AG08396 (cell line): Measurements from ENCODE around the gene SRCIN1.

ENCODE experiments used
- DNase-seq: peaks from one replicate; pipeline ENCODE4 v3.0.0; 2012; ENCODE audit warnings: low spot score, mixed read lengths

Gene SRCIN1

GRCh38 chr17:38617967-38618760, 12.4 kb upstream of the SRCIN1 start:
- no peak for DNase-seq

GRCh38 chr17:38617074-38617860, 11.5 kb upstream of the SRCIN1 start:
- DNase-seq, result no peak

- DNase-seq, result no peak
Observed at GRCh38 chr17:38616361-38616760, 10.6 kb upstream of the SRCIN1 start.

- DNase-seq, result no peak
Observed at GRCh38 chr17:38613981-38614779, 8.4 kb upstream of the SRCIN1 start.

GRCh38 chr17:38613525-38613980, 7.8 kb upstream of the SRCIN1 start:
- no peak for DNase-seq

GRCh38 chr17:38611872-38612376, 6.2 kb upstream of the SRCIN1 start:
- no peak for DNase-seq

GRCh38 chr17:38611070-38611786, 5.5 kb upstream of the SRCIN1 start:
- no peak for DNase-seq

GRCh38 chr17:38609280-38610031, 3.7 kb upstream of the SRCIN1 start:
- DNase-seq, result no peak

- DNase-seq, result no peak
Observed at GRCh38 chr17:38608648-38609047, 2.9 kb upstream of the SRCIN1 start.

GRCh38 chr17:38606646-38607611, 1.2 kb upstream of the SRCIN1 start:
- DNase-seq, result no peak

- no peak for DNase-seq
Observed at GRCh38 chr17:38605411-38605840, 326 bp downstream of the SRCIN1 start.

GRCh38 chr17:38604479-38605403, 1.0 kb downstream of the SRCIN1 start:
- no peak for DNase-seq

- DNase-seq, result no peak
Observed at GRCh38 chr17:38603786-38604478, 1.8 kb downstream of the SRCIN1 start.

- DNase-seq, result no peak
Observed at GRCh38 chr17:38602956-38603785, 2.6 kb downstream of the SRCIN1 start.

GRCh38 chr17:38602453-38602852, 3.3 kb downstream of the SRCIN1 start:
- DNase-seq, result no peak

GRCh38 chr17:38601539-38602351, 4.0 kb downstream of the SRCIN1 start:
- no peak for DNase-seq
